H1 (cell line): ENCODE measurements around the gene RCAN2. TPM values are rescaled to one million over a fixed set of nuclear protein-coding genes. Genes with fewer than 3 reads are reported as not detected.

ENCODE experiments used
- CBX8 ChIP-seq: fragments of 300-800, 300-1000 bp; sonication (generic); IDR thresholded peaks from 2 replicates; pipeline ENCODE4 v1.7.1; 2016; ENCODE audit warnings: low read depth, low read length, borderline replicate concordance
- MAFK ChIP-seq: IDR thresholded peaks from 2 replicates; pipeline ENCODE4 v1.6.1; 2012; ENCODE audit warnings: low read depth, mild to moderate bottlenecking, improper control_type of control experiment, low read length
- NANOG ChIP-seq: IDR thresholded peaks from 2 replicates; pipeline ENCODE4 v1.6.1; 2011; ENCODE audit warnings: low read length, low read depth, mild to moderate bottlenecking, inconsistent platforms; ENCODE audit not compliant: insufficient read depth, poor library complexity, severe bottlenecking
- RAD21 ChIP-seq, 2 experiments: IDR thresholded peaks in 1 of 2; conservative IDR thresholded peaks in 1 of 2; 2 replicates each; pipeline ENCODE4 v1.6.1; 2011; ENCODE audit warnings: low read depth in 2 of 2, low read length in 2 of 2, improper control_type of control experiment in 1 of 2, inconsistent platforms in 1 of 2, mild to moderate bottlenecking in 1 of 2, moderate library complexity in 1 of 2
- RNF2 ChIP-seq: fragments of 200-900, 300-1000 bp; sonication (generic); IDR thresholded peaks from 2 replicates; pipeline ENCODE4 v1.7.1; 2016; ENCODE audit warnings: borderline replicate concordance, low read depth, mild to moderate bottlenecking, antibody characterized with exemption, low read length; ENCODE audit not compliant: poor library complexity, severe bottlenecking; ENCODE audit errors: missing control alignments
- SRF ChIP-seq: IDR thresholded peaks from 2 replicates; pipeline ENCODE4 v1.6.1; 2011; ENCODE audit warnings: mild to moderate bottlenecking, low read depth, low read length, moderate library complexity
- TAF1 ChIP-seq: IDR thresholded peaks from 2 replicates; pipeline ENCODE4 v1.6.1; 2011; ENCODE audit warnings: mild to moderate bottlenecking, low read depth, low read length
- polyA plus RNA-seq, 7 experiments: library from polyadenylated mRNA; depleted of rRNA in 3 of 7; stranded (reverse) in 5 of 7; unstranded in 2 of 7; fragments of >200 nt in 5 of 7; fragments of 200-250 nt in 2 of 7; gene quantifications; 1 replicate in 5 of 7; 2 replicates in 1 of 7; 4 replicates in 1 of 7; pipeline versions ENCODE4 v1.2.1 to v1.2.3, GENCODE V29; 2011 to 2013; ENCODE audit warnings: missing spikeins in 2 of 7, mixed read lengths in 2 of 7
- total RNA-seq: library from RNA; stranded (reverse); fragmentation: NEBNext Ultra II Directional; extraction: Animal tissue kit (Norgen Biotek cat#: 25700); gene quantifications from 2 replicates; pipeline ENCODE4 v1.2.1, GENCODE V29; 2021

The RCAN2 gene
- total and polyA plus RNA-seq, 2 of the 8 experiments (the other 6 are each of a cell fraction or from before 2014, with no cell fraction given) = 5.0 to 8.5 TPM

DNA sequence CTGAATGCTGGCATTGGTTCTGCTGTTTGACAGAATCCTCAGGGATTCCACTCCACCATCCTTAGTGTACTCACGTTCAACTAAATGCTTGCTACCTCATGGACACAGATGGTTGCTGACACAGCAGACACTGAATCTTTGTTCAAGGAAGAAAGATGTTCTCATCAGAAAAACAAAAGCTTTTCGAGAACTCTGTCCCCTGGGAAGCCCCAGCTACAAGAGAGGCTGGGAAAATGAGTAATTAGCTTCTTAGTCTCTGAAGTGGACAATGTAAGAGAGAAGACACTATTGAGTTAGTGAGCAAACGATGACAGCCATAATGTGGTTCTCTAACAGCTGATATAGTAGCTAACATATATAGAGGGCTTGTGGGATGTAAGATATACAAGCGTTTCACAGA, 289.5 kb downstream of the RCAN2 start (continued):
- TF ChIP-seq SRF = no peak
- no peak for TF ChIP-seq TAF1
- TF ChIP-seq NANOG = no peak
- TF ChIP-seq MAFK = no peak
- no peak for TF ChIP-seq RAD21 (IDR thresholded peaks at IDR 0.05 in 1 of 2, conservative IDR thresholded peaks at IDR 0.05 in 1 of 2; ENCODE audit: low read depth in 2 of 2, low read length in 2 of 2)
- no peak for TF ChIP-seq RNF2
- TF ChIP-seq CBX8 = no peak
